GM21515 (cell line): ENCODE data around the gene GUCY1B1.

Source experiments
- ATAC-seq: cut with Tn5 transposase; IDR thresholded peaks from one replicate; pipeline ENCODE4 v1.9.1; 2021; ENCODE audit not compliant: unreplicated experiment

GUCY1B1 gene

GRCh38 chr4:155855897-155856296 is 97.1 kb downstream of the GUCY1B1 start:
- ATAC-seq = no peak
